Testis (tissue), 3 donors: ENCODE measurements around the gene CHRNB2. TPM values are rescaled to one million over a fixed set of nuclear protein-coding genes. Genes with fewer than 3 reads are reported as not detected.

Experiments
- DNase-seq: peaks from one replicate; pipeline ENCODE4 v3.0.0-alpha.2; 2019
- H3K27ac ChIP-seq, 2 donors: fragments of 200-600 bp; sonication (generic); one replicate each; pipeline ENCODE4 v1.5.1; 2019
- H3K27me3 ChIP-seq: fragments of 200-600 bp; sonication (generic); one replicate; pipeline ENCODE4 v1.5.1; 2019
- H3K36me3 ChIP-seq: fragments of 200-600 bp; sonication (generic); one replicate; pipeline ENCODE4 v1.5.1; 2017; ENCODE audit warnings: low read depth; ENCODE audit errors: missing control alignments
- H3K4me1 ChIP-seq: fragments of 200-600 bp; sonication (generic); one replicate; pipeline ENCODE4 v1.5.1; 2019
- H3K4me3 ChIP-seq, 2 donors: fragments of 200-600 bp; sonication (generic); one replicate each; pipeline ENCODE4 v1.5.1; 2017 to 2019
- H3K9me3 ChIP-seq: fragments of 200-600 bp; sonication (generic); one replicate; pipeline ENCODE4 v1.5.1; 2017
- CTCF ChIP-seq, 3 experiments: fragments of 450-650 bp in 2 of 3; fragments of 200-600 bp in 1 of 3; sonication (generic) in 1 of 3; IDR thresholded peaks; one replicate each; pipeline ENCODE4 v1.5.1; 2016 to 2019; ENCODE audit warnings: antibody characterized with exemption in 3 of 3, mild to moderate bottlenecking in 2 of 3, moderate library complexity in 1 of 3
- POLR2A ChIP-seq: fragments of 450-650 bp; IDR thresholded peaks from one replicate; pipeline ENCODE4 v1.6.1; 2017; ENCODE audit warnings: antibody characterized with exemption, mild to moderate bottlenecking, moderate library complexity
- whole genome bisulfite sequencing, 2 donors: methylation state at CpG; one replicate each; pipeline ENCODE4 v1.1.5; 2018; 5-methylcytosine and 5-hydroxymethylcytosine counted together
- intact Hi-C: fragments of 100-400 bp; cut with DNase I; formaldehyde crosslinking; loops from one replicate; pipeline ENCODE4 v1.15.1; 2023; ENCODE audit warnings: low total_unique reads
- polyA plus RNA-seq: library from polyadenylated mRNA; stranded (reverse); fragments of 350-450 nt; fragmentation: Illumina TruSeq; extraction: RNeasy Lipid Tissue Mini Kit (QIAGEN cat#74804); gene quantifications from one replicate; pipeline ENCODE4 v1.2.3, GENCODE V29; 2014; ENCODE audit warnings: low read depth, low replicate concordance; ENCODE audit not compliant: insufficient read depth
- total RNA-seq, 2 donors: library from RNA; depleted of rRNA; stranded (reverse); fragments of >200 nt; gene quantifications; one replicate each; pipeline ENCODE4 v1.2.3, GENCODE V29; 2016

Gene CHRNB2
- total and polyA plus RNA-seq, 3 donors from 2014 or later: 1.2 to 1.3 (median 1.3) TPM

GRCh38 chr1:154621875-154622274 lies 54.3 kb downstream of the CHRNB2 start:
- Histone ChIP-seq H3K4me3 (no peak overlapping the region), H3K27ac (no peak overlapping the region), H3K27me3 (no peaks in the 10 kb centered on the region), H3K36me3 (no peaks in the 10 kb centered on the region), H3K4me1 (peaks cover 9% of the 10 kb centered on the region), H3K9me3 (no peaks in the 10 kb centered on the region)
- intact Hi-C loops: no loop called here
- 87 to 93% methylated on average over 5 of the region's 5 CpGs for WGBS, 2 donors
- no peak for TF ChIP-seq POLR2A
- TF ChIP-seq CTCF (IDR thresholded peaks at IDR 0.05): no peak
- no peak for DNase-seq

DNA sequence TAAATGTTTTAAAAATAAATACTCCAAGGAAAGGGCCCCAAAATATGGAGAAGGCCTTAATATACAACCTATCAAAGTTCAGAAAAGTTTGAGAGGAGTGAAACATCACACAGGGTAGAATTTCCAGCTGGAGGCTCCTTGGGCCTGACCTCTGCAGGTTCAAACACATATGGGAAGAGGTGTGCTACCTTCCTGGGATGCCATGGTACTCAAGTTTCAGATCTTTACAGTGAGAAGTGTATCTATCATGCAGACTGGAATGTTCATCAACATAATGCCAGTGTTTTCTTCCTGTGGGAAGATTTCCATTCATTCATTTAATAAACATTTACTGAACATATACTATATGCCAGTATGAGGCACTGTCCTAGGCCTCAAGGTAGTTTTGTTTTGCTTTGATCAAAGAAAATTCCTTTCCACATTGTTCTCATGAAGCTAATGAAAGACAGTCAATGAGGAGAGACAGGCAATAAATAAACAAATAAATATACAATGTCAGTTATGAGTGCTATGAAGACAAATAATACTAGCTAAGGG lies 55.0 kb downstream of the CHRNB2 start:
- no peak overlapping the region for H3K27ac ChIP-seq
- no peaks in the 10 kb centered on the region for H3K9me3 ChIP-seq

GRCh38 chr1:154623358-154623757 lies 55.8 kb downstream of the CHRNB2 start:
- 88 to 90% methylated on average over 3 of the region's 3 CpGs for WGBS, 2 donors
- intact Hi-C loops: no loop called here
- Histone ChIP-seq H3K9me3 (no peaks in the 10 kb centered on the region), H3K27ac (no peak overlapping the region), H3K36me3 (no peaks in the 10 kb centered on the region), H3K4me3 (no peak overlapping the region), H3K4me1 (peaks cover 10% of the 10 kb centered on the region), H3K27me3 (no peaks in the 10 kb centered on the region)
- TF ChIP-seq CTCF (IDR thresholded peaks at IDR 0.05) (no peak), POLR2A (no peak)
- no peak for DNase-seq

More for the DNA sequence above, 55.0 kb downstream of the CHRNB2 start:
- intact Hi-C loops: no loop called here
- Histone ChIP-seq H3K4me3 (no peak overlapping the region), H3K36me3 (no peaks in the 10 kb centered on the region), H3K4me1 (peaks cover 10% of the 10 kb centered on the region), H3K27me3 (no peaks in the 10 kb centered on the region)
- no peak for DNase-seq
- TF ChIP-seq CTCF (IDR thresholded peaks at IDR 0.05): no peak
- TF ChIP-seq POLR2A: no peak

- TF ChIP-seq CTCF (IDR thresholded peaks at IDR 0.05) (no peak), POLR2A (no peak)
- Histone ChIP-seq H3K9me3 (no peaks in the 10 kb centered on the region), H3K36me3 (no peaks in the 10 kb centered on the region), H3K4me3 (no peak overlapping the region), H3K27ac (no peak overlapping the region), H3K27me3 (no peaks in the 10 kb centered on the region), H3K4me1 (peaks cover 10% of the 10 kb centered on the region)
- 83 to 84% methylated on average over 8 of the region's 8 CpGs for WGBS, 2 donors
- DNase-seq: no peak
- intact Hi-C loops: no loop called here
These were observed 57.4 kb downstream of the CHRNB2 start for GRCh38 chr1:154624746-154625643.
